NT2/D1 (cell line): ENCODE measurements around the gene MEAF6.

Experiments
- SUZ12 ChIP-seq: IDR thresholded peaks from 2 replicates; pipeline ENCODE4 v1.6.1; 2011; ENCODE audit not compliant: insufficient read length, insufficient read depth; ENCODE audit errors: extremely low read depth
- ZNF274 ChIP-seq: IDR thresholded peaks from 2 replicates; pipeline ENCODE4 v1.6.1; 2011; ENCODE audit warnings: mild to moderate bottlenecking, low read depth, low read length

- TF ChIP-seq SUZ12 (no peak), ZNF274 (no peak)
Measured at GRCh38 chr1:37480581-37481288, 33.8 kb downstream of the MEAF6 start.
